OCI-LY1 (cell line): ENCODE measurements around the gene VWA5B1.

Experiments used
- H2AFZ ChIP-seq: fragments of 200-600 bp; sonication (generic), shearing (Covaris generic); 2 replicates; pipeline ENCODE4 v1.6.0; 2014; ENCODE audit warnings: antibody characterized with exemption, mild to moderate bottlenecking, low read length
- H3F3A ChIP-seq: fragments of 200-600 bp; sonication (generic), shearing (Covaris generic); 2 replicates; pipeline ENCODE4 v1.6.0; 2014; ENCODE audit warnings: mild to moderate bottlenecking, antibody characterized with exemption, low read length, moderate library complexity; ENCODE audit not compliant: insufficient read depth
- H3K27ac ChIP-seq: fragments of 200-600 bp; sonication (generic); 2 replicates; pipeline ENCODE4 v1.5.1; 2014; ENCODE audit warnings: low read length, mixed run types, mild to moderate bottlenecking, low read depth; ENCODE audit not compliant: poor library complexity, severe bottlenecking
- H3K27me3 ChIP-seq: fragments of 200-600 bp; sonication (generic); 2 replicates; pipeline ENCODE4 v1.6.0; 2014; ENCODE audit warnings: antibody characterized with exemption, mild to moderate bottlenecking, low read length, moderate library complexity; ENCODE audit not compliant: insufficient read depth
- H3K36me3 ChIP-seq: fragments of 200-600 bp; sonication (generic); 2 replicates; pipeline ENCODE4 v1.6.1; 2014; ENCODE audit warnings: mild to moderate bottlenecking, antibody characterized with exemption, low read length, moderate library complexity, mixed read lengths; ENCODE audit not compliant: insufficient read depth
- H3K4me1 ChIP-seq: fragments of 200-600 bp; sonication (generic); 2 replicates; pipeline ENCODE4 v1.5.1; 2014; ENCODE audit warnings: mild to moderate bottlenecking, low read length, moderate library complexity; ENCODE audit not compliant: insufficient read depth, severe bottlenecking
- H3K4me2 ChIP-seq: fragments of 200-600 bp; sonication (generic), shearing (Covaris generic); 2 replicates; pipeline ENCODE4 v1.6.1; 2014; ENCODE audit warnings: low read length
- H3K4me3 ChIP-seq: fragments of 200-600 bp; sonication (generic); 2 replicates; pipeline ENCODE4 v1.5.1; 2014; ENCODE audit warnings: low read length, low read depth, mild to moderate bottlenecking, mixed read lengths; ENCODE audit not compliant: poor library complexity, severe bottlenecking
- H3K79me2 ChIP-seq: fragments of 200-600 bp; shearing (Covaris generic); 2 replicates; pipeline ENCODE4 v1.6.1; 2016; ENCODE audit warnings: mixed run types, low read length, mixed read lengths; ENCODE audit not compliant: insufficient read depth
- H3K9ac ChIP-seq: fragments of 200-600 bp; sonication (generic), shearing (Covaris generic); 2 replicates; pipeline ENCODE4 v1.6.1; 2014; ENCODE audit warnings: mild to moderate bottlenecking, low read length, mixed read lengths
- H3K9me2 ChIP-seq: fragments of 200-600 bp; sonication (generic), shearing (Covaris generic); 2 replicates; pipeline ENCODE4 v1.6.1; 2014; ENCODE audit warnings: low read depth, mild to moderate bottlenecking, low read length, mixed read lengths
- H3K9me3 ChIP-seq: fragments of 200-600 bp; shearing (Covaris generic); 2 replicates; pipeline ENCODE4 v1.6.1; 2014; ENCODE audit warnings: low read length, mixed read lengths
- H4K20me1 ChIP-seq: fragments of 200-600 bp; sonication (generic), shearing (Covaris generic); 2 replicates; pipeline ENCODE4 v1.6.0; 2016; ENCODE audit warnings: mild to moderate bottlenecking, low read length; ENCODE audit not compliant: insufficient read depth
- CTCF ChIP-seq: fragments of 200-600 bp; sonication (generic), shearing (Covaris generic); IDR thresholded peaks from 2 replicates; pipeline ENCODE4 v1.5.1; 2017; ENCODE audit warnings: mild to moderate bottlenecking, antibody characterized with exemption, low read length, moderate library complexity, mixed read lengths
- EZH2 ChIP-seq: fragments of 200-600 bp; sonication (generic), shearing (Covaris generic); IDR thresholded peaks from 2 replicates; pipeline ENCODE4 v1.8.0; 2017; ENCODE audit warnings: borderline replicate concordance, mixed run types, mild to moderate bottlenecking, antibody characterized with exemption, low read length, moderate library complexity, mixed read lengths

Gene VWA5B1

DNA sequence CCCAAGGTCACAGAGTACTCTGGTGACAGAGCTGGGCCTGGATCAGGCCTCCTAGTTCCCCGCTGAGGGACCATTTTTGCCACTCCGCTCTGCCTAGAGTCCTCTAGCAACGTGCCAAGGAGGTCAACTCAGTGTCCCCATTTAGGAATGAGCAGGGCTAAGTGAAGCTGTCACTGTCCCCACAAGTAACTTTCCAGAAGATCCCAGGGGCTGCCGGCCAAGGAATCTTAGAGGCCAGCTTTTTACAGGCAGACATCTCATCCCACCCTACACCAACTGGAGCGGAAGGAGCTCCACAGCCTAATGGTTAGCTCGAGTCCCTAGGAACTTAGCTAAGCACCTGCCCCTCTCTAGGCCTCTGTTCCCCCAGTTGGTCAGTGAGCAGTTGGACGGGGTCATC is 59.7 kb downstream of the VWA5B1 start:
- Histone ChIP-seq H2AFZ (no peak overlapping the region), H3K9ac (no peak overlapping the region), H3F3A (no peaks in the 10 kb centered on the region), H4K20me1 (no peaks in the 10 kb centered on the region), H3K36me3 (no peaks in the 10 kb centered on the region), H3K27ac (no peak overlapping the region), H3K4me1 (no peaks in the 10 kb centered on the region), H3K4me2 (no peak overlapping the region), H3K9me3 (no peaks in the 10 kb centered on the region), H3K4me3 (no peak overlapping the region), H3K79me2 (no peaks in the 10 kb centered on the region), H3K27me3 (peaks cover 4% of the 10 kb centered on the region; the same call in 1 of the 2 replicates), H3K9me2 (no peaks in the 10 kb centered on the region)
- TF ChIP-seq CTCF (no peak), EZH2 (no peak)

DNA sequence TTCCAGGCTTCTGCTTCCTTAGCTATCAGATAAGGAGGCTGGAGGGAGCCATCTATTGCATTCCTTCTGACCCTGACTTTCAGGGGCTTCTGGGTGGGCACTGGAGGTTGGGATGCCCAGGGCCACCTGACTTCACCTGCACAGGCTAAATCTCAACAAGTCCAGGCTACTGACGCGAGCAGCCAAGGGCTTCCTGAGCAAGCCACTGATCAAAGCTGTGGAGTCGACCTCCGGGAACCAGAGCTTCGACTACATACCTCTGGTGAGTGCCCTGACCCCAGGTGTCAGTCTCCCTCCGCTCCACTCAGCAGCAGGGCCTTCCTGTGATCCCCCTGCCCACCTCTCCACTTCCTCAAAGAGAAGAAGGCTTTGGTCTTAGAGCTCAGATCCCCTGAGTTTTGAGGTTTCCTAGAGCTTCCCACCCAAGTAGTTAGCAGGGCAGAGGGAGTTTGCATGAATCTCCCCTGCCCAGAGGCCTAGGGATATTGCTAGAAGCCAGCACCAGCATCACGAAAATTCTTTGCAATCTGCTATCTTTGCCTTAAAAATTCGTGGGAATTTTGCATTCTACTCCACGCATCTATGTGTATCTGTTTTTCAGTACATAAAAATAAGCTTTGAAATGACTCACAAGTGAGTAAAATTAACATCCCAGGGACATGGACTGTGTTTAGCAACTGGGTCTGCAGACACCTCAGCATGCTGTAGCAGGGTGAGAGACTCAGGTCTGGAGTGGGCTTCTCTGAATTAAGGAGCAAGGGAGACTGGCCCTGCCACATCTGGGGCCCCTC is 61.4 kb downstream of the VWA5B1 start:
- Histone ChIP-seq H3K4me1 (no peaks in the 10 kb centered on the region), H3K79me2 (no peaks in the 10 kb centered on the region)

DNA sequence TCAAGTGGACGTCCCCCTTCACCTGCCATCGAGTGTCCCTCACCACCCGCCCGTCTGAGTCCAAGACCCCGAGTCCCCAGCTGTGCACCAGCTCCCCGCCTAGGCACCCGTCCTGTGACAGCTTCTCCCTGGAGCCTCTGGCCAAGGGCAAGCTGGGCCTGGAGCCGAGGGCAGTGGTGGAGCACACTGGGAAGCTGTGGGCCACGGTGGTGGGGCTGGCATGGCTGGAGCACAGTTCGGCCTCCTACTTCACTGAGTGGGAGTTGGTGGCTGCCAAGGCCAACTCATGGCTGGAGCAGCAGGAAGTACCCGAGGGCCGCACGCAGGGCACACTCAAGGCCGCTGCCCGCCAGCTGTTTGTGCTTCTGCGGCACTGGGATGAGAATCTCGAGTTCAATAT is 63.2 kb downstream of the VWA5B1 start:
- H3K27me3 ChIP-seq = peaks cover 4% of the 10 kb centered on the region; the same call in 1 of the 2 replicates
- H3K36me3 ChIP-seq = no peaks in the 10 kb centered on the region
- H3K9me2 ChIP-seq = no peaks in the 10 kb centered on the region
- no peak for TF ChIP-seq EZH2
- TF ChIP-seq CTCF = no peak
- H3K79me2 ChIP-seq = no peaks in the 10 kb centered on the region
- no peaks in the 10 kb centered on the region for H3K4me1 ChIP-seq
- H2AFZ ChIP-seq = no peak overlapping the region
- H3K27ac ChIP-seq = no peak overlapping the region
- no peak overlapping the region for H3K9ac ChIP-seq
- no peaks in the 10 kb centered on the region for H3F3A ChIP-seq
- no peak overlapping the region for H3K4me2 ChIP-seq
- no peaks in the 10 kb centered on the region for H3K9me3 ChIP-seq
- H3K4me3 ChIP-seq = no peak overlapping the region
- no peaks in the 10 kb centered on the region for H4K20me1 ChIP-seq

More for the DNA sequence above, 61.4 kb downstream of the VWA5B1 start:
- Histone ChIP-seq H3K9me2 (no peaks in the 10 kb centered on the region), H2AFZ (no peak overlapping the region), H3K4me2 (no peak overlapping the region), H4K20me1 (no peaks in the 10 kb centered on the region), H3K4me3 (no peak overlapping the region), H3K27ac (no peak overlapping the region), H3K36me3 (no peaks in the 10 kb centered on the region), H3F3A (no peaks in the 10 kb centered on the region), H3K27me3 (peaks cover 4% of the 10 kb centered on the region; the same call in 1 of the 2 replicates), H3K9ac (no peak overlapping the region), H3K9me3 (no peaks in the 10 kb centered on the region)
- TF ChIP-seq EZH2 (no peak), CTCF (no peak)
